GM18907 (cell line): ENCODE results near the gene CIDEC.

ENCODE experiments used
- ATAC-seq: cut with Tn5 transposase; IDR thresholded peaks from one replicate; pipeline ENCODE4 v1.9.1; 2021; ENCODE audit warnings: mild to moderate bottlenecking, moderate library complexity; ENCODE audit not compliant: unreplicated experiment

Gene CIDEC, protein sequence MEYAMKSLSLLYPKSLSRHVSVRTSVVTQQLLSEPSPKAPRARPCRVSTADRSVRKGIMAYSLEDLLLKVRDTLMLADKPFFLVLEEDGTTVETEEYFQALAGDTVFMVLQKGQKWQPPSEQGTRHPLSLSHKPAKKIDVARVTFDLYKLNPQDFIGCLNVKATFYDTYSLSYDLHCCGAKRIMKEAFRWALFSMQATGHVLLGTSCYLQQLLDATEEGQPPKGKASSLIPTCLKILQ

DNA sequence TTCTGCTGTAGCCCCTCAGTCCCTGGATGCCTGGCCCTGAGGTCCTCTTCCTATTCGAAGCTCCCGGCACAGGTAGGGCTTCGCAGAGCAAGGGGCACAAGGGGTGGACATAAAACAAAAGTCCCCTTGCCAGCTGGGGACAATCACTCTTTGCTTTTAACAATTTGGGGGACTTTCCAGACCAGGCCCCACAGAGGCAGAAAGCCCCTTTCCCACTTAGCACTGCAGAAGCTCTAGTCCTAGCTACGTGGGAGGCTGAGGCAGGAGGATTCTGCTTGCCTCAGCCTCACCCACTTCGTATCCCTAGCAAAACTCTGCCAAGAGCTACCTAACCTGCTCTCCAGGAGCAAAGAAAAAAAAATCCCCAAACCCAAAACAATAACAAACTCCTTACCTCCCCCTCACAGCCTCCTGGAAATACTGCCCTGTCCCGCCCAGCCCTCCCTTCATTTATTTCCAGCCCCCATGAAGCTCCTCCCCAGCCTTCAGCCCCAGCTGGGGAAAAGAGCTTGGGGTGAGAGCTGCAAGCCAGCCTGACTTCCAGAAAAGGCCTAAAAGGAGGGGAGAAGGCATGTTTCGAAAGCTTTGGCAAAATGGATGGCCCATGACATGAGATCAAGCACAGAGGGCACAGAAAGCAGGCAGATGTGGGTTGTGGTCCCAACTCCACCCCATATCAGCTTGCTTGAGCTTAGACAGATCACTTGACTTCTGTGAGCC lies at the start of gene CIDEC:
CIDEC (minus strand) TSS at position 424 of the 720 bp plus-strand sequence. CDS start 1,767 bp downstream, outside the sequence.
- ATAC-seq, result no peak

DNA sequence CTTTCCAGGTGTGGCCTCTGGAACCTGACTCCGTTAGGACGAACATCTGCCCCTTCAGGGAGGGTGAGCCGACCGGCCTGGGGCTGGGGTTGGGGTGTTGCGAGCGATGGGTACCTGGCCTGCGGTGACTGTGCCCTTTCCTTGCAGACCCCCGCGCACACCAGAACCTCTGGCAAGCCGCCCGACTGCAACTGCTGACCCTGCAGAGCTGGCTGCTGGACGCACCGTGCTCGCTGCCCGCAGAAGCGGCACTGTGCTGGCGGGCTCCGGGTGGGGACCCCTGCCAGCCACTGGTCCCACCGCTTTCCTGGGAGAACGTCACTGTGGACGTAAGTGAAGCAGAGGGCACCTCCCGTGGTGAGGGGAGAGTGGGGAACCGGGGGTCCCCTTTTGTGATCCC lies 48.1 kb upstream of the CIDEC start:
- no peak for ATAC-seq

DNA sequence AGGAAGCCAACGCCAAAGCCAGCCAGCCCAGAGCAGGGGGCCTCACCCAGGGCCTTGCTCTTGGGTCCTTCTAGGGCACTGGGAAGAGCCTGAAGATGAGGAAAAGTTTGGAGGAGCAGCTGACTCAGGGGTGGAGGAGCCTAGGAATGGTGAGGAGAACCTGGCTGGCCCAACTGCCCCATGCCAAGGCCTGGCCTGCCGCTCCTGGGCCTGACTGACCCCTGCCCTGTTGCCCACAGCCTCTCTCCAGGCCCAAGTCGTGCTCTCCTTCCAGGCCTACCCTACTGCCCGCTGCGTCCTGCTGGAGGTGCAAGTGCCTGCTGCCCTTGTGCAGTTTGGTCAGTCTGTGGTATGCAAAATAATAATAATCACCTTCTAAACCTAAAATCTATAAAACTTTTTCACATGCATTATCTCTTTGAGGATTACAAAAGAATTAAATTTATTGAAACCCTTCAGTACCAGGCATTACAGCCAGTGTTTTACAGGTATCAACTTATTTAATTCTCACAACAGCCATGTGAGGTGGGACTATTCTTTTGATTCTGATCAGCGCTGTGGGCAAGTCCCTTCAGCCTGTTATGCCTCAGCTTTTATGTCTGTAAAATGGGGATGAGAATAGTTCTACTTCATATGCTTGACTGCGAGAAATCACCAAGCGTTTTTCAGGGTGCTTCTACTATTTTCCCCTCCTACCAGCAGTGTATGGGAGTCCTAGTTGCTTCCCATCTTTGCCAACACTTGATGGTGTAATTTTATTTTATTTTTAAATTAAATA lies 38.4 kb upstream of the CIDEC start:
- ATAC-seq, result no peak

DNA sequence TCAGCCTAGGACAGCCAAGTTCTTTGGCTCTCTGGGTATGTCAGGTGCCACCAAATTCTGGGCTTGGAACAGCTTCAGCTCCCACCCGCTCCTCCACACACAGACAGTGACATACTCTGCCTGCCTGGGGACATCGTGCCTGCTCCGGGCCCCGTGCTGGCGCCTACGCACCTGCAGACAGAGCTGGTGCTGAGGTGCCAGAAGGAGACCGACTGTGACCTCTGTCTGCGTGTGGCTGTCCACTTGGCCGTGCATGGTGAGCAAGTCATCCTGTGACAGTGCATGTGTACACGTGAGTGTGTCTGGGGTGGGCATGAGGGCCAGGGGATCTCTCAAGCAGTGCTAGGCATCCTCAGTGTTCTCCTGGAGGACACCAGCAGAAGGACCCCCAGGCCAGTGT lies 37.8 kb upstream of the CIDEC start:
- ATAC-seq, result no peak

DNA sequence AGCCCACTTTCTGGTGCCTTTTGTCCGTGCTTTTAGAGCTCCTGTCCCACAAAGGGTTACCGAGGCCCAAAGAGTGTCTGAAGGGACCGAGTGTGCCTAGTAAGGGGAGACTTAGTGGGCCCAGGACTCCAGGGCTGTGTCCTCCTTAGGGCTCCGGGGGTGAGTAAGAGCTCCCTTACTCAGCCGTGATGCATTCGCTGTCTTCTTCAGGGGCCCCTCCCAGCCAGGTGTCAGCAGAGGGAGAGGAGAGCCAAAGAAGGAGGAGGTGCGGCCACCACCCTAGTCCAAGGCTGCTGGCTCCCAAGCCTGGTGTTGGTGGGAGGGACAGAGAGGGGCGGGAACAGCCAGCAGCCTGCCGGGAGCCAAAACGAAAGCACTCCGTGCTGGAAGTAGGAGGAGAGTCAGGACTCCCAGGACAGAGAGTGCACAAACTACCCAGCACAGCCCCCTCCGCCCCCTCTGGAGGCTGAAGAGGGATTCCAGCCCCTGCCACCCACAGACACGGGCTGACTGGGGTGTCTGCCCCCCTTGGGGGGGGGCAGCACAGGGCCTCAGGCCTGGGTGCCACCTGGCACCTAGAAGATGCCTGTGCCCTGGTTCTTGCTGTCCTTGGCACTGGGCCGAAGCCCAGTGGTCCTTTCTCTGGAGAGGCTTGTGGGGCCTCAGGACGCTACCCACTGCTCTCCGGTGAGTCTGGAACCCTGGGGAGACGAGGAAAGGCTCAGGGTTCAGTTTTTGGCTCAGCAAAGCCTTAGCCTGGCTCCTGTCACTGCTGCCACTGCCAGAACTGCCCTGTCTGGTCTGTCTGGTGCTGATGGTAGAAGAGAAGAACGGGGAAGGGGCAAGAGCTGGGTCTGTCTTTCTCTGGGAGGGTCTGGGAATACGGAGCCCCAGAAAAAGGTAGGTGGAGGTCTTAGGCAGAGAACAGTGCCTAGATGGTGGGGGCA lies 37.0 kb upstream of the CIDEC start, which contains the start of gene IL17RC:
IL17RC (plus strand) TSS at position 365 of the 947 bp plus-strand sequence; CDS start at position 583, 218 bp downstream.
- ATAC-seq, result no peak

DNA sequence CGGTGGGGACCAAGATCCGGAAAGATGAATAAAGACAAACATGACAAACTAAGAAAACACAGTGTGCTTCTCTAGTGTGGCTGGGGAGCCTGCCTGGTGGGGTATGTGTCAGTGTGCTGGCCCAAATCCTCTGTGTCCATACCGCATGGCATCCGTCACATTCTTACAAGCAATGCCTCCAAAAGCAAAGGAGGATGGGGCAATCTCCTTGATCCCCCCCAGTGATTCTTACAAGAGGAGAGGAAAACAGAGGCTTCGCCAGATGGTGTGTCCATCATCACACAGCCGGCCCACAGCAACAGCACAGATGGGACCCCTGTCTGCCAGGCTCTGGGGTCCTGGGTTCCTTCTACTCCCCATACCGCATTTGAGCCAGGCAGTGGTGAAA lies 36.3 kb upstream of the CIDEC start:
- ATAC-seq, result no peak

DNA sequence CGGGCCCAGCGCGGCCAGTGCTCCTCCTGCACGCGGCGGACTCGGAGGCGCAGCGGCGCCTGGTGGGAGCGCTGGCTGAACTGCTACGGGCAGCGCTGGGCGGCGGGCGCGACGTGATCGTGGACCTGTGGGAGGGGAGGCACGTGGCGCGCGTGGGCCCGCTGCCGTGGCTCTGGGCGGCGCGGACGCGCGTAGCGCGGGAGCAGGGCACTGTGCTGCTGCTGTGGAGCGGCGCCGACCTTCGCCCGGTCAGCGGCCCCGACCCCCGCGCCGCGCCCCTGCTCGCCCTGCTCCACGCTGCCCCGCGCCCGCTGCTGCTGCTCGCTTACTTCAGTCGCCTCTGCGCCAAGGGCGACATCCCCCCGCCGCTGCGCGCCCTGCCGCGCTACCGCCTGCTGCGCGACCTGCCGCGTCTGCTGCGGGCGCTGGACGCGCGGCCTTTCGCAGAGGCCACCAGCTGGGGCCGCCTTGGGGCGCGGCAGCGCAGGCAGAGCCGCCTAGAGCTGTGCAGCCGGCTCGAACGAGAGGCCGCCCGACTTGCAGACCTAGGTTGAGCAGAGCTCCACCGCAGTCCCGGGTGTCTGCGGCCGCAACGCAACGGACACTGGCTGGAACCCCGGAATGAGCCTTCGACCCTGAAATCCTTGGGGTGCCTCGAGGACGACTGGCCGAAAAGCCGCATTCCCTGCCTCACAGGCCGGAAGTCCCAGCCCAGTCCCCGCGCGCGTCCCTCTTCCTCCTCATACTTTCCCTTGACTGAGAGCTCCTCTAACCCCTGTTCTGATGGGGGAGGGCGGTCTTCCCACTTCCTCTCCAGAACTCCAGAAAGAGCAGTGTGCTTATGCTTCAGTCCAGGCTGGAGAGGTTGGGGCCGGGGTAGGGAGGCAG lies 35.4 kb upstream of the CIDEC start:
- ATAC-seq, result peak; percentile 43

DNA sequence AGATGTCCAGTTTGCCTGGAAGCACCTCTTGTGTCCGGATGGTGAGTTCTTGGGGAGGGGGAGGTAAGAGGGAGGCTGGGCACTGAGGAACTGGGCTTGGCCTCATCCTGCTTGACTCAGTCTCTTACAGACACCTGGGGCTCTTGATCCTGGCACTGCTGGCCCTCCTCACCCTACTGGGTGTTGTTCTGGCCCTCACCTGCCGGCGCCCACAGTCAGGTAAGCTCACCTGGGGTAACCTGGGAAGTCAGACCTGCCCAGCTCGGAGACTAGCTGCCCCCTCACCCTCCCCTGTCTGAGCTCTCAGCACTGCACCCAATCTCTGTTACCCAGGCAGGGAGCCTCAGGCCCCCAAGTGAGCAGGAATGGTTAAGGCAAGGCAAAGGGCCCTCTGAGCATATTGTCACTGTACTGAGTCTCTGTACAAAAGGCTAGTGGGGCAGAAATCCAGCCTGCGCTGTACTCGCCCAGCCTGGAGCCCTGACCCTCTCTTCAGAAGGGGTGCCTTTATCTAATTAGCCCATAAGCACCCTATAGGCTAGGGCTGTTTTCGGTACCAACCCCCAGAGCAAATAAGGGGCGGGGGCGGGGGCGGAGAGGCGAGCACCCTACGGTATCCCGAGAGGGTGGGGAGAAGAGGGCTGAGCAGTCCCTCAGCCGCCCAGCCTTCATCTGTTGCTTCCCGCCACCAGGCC lies 34.7 kb upstream of the CIDEC start:
- ATAC-seq, result no peak

DNA sequence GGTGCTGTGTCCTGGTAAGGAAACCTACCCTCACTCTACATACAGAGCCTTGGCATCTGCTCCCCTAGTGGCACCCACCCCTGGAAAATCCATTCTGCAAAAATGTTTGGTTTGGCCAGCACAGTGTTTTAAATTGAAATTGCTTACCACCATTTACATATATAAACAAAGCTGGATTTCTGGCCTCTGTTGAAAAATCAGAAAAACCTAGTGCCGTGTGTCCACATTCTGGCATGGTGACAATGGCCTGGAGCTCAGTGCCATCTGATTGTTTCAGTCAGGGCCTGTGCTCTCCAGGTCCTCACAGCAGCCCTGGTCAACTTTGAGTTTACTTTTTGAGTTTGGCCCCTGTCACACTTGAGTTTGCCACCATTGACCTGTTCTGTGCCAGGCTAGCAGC lies 34.0 kb upstream of the CIDEC start:
- ATAC-seq, result no peak

DNA sequence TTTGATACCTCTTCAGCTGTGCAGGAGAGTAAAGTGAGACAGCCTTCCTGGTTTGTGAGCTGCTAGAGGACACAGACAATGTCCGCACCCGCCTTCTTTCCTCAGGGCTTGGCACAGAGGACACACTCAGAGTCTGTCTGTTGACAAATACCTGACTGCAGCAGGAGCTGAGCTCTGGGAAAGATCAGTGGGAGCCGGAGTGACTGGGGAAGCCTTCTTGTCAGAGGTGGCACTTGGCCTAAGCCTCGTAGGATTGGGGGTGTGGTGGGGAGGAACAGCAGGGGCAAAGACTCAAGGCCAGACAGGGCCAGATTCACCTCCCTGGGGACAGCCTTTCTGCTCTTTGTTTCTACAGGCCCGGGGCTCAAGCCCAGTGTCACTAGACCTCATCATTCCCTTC lies 33.5 kb upstream of the CIDEC start:
- no peak for ATAC-seq

DNA sequence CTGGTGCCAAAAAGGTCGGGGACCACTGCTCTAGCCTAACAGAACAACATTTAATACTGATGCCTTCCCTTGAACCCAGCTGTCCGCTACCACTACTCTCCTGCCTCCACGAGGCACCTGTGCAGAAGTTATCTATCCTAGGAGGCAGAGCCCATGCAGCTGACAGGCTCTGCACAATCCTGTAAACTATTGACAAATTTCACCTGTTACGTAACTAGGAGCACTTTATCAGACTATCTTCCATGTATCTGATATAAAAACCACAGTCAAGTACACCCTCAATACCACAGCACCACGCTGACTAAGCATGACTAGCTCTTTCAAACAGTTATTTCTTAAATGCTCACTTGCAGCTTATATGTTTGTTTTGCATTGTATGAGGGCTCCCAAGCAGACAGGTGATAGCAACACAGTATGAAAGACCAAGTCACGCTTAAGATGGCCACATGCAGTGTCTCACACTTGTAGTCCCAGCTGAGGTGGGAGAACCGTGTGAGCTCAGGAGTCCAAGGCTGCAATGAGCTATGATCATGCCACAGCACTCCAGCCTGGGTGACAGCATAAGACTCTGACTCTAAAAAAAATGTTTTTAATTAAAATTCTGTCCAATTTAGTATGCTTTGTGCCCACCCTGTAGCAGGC lies 32.4 kb upstream of the CIDEC start:
- no peak for ATAC-seq

DNA sequence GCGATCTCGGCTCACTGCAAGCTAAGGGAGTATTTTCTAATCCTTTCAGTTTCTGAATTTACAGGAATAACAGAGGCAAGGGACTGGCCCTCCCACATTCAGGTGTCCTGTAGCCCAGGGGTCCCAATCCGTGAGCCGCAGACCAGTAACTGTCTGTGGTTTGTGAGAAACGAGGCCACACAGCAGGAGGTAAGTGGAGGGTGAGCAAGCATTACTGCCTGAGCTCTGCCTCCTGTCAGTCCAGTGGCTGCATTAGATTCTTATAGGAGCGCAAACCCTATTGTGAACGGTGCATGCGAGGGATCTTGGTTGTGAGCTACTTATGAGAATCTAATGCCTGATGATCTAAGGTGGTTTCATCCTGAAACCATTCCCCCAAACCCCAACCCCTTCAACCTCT lies 31.8 kb upstream of the CIDEC start:
- ATAC-seq, result no peak

DNA sequence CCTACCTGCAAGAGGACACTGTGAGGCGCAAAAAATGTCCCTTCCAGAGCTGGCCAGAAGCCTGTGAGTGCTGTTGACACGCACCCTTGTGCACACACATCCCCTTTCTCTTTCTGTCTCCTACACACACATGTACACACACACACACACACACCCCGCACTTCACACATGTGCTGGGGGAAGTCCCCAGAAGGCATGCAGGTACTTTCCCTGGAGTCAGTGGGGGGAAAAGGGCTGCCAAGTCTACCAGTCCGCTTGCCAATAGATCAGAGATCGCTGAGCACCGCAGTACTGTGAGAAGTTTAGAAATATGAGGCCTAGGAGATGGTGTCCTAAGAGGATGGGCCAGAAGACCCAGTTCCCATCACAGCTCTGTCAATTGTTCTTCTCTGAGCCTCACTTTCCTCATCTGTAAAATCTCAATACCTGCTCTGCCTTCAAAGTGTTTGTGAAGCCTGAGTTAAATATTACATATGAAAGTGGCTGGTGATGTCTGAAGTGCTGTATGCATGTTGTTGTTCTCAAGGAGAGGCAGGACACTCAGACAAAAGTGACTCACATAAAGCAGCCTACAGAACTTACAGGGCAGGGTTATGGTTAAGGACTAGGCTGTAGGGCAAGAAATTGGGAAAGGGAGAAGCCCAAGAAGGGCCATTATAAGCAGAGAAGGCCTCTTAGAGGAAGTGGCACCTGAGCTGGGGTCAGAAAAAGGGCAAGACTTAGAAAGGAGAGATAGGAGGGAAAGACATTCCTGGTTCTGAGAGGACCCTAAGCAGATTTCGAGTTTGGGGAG lies 29.4 kb upstream of the CIDEC start:
- ATAC-seq, result no peak

DNA sequence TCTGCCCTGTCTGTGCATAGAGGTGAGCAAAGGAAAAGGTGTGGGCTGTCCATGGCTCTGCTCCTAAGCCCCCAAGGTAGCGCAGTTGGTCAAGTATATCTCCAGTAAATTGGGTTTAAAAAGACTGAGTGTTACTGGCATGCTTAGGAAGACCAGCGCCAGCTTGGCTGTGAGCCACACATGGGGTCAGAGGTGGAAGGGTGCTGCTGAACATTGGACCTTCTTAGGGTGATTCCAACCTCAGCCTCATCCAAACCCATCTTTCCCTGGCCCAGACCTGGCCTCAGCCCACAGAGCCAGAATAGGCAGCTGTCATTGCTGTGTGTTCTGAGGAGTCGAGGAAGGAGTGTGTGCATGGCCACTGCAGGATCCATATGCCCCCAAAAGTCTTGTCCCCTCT lies 28.2 kb upstream of the CIDEC start:
- no peak for ATAC-seq

DNA sequence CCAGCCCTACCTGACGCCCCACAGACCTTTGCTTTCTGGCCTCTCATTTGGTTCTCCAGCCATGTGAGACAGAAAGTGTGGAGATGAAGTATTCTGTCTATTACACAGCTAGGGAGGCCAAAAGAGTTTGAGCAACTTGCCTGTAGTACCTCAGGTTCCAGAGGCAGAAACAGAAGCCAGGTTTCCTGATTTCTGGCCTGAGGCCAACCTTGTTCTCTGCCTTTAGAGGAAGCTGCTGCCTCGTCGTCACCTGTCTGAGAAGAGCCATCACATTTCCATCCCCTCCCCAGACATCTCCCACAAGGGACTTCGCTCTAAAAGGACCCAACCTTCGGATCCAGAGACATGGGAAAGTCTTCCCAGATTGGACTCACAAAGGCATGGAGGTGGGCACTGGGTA lies 26.4 kb upstream of the CIDEC start:
- ATAC-seq, result no peak

DNA sequence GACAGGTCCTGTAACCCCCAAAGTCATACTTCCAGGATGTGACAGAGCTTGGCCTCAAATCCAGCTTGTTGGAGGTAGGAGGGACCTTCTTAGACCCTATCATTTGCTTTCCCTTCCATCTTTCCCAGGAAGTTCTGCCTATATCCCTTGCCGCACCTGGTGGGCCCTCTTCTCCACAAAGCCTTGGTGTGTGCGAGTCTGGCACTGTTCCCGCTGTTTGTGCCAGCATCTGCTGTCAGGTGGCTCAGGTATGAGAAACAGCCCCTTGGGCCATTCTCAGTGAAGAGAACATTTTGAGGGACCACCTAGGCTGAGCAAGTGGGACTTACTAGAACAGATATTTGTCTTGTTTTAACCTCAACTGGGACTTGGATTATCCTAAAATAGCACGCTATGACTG lies 23.9 kb upstream of the CIDEC start:
- ATAC-seq, result no peak

DNA sequence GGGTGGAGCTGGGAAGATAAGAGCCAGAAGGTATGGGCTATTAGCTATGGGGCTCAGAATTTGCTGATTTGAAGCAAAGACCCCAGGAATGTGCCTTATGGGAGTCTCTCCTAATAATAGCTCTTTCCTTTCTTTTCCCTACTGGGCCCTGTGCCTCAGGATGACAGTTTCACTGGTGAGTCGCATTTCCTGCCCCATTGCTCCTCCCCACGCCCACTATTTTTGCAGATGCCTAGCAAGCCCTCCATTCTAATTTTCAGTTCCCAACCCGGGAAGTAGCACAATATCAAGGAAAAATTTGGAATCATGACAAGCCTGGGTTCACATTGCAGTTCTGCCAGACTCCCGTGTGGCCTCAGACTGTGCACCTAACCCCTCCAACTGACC lies 23.2 kb upstream of the CIDEC start:
- no peak for ATAC-seq
